GM12801 (cell line): ENCODE results near the gene CAB39.

Experiments
- CTCF ChIP-seq: IDR thresholded peaks from one replicate; pipeline ENCODE4 v1.5.1; 2011; ENCODE audit warnings: control low read depth; ENCODE audit not compliant: insufficient read length; ENCODE audit errors: extremely low read depth

Gene CAB39

GRCh38 chr2:230732914-230733401, 20.3 kb downstream of the CAB39 start:
- TF ChIP-seq CTCF, result no peak

GRCh38 chr2:230734247-230735175, 21.9 kb downstream of the CAB39 start:
- TF ChIP-seq CTCF, result no peak

- no peak for TF ChIP-seq CTCF
Observed at GRCh38 chr2:230735884-230736283, 23.2 kb downstream of the CAB39 start.

GRCh38 chr2:230737300-230737699, 24.7 kb downstream of the CAB39 start:
- no peak for TF ChIP-seq CTCF

GRCh38 chr2:230737791-230738226, 25.2 kb downstream of the CAB39 start:
- no peak for TF ChIP-seq CTCF

- no peak for TF ChIP-seq CTCF
Observed at GRCh38 chr2:230738391-230738811, 25.8 kb downstream of the CAB39 start.

- TF ChIP-seq CTCF, result no peak
Observed at GRCh38 chr2:230738924-230739323, 26.3 kb downstream of the CAB39 start.
